HepG2 (cell line): ENCODE measurements around the gene HIF3A.

Source experiments
- FOXA1 ChIP-seq, 2 experiments: fragments of 450-650 bp in 1 of 2; sonication (generic) in 1 of 2; formaldehyde crosslinking in 1 of 2; IDR thresholded peaks; 2 replicates each; pipeline versions ENCODE4 v1.4.0 to v1.6.1; 2016 to 2020; ENCODE audit warnings: missing genetic modification reagents in 1 of 2
- MAFG ChIP-seq: sonication (generic); formaldehyde crosslinking; IDR thresholded peaks from 2 replicates; pipeline ENCODE4 v1.5.1; 2020; ENCODE audit warnings: mild to moderate bottlenecking, missing genetic modification reagents
- NAIF1 ChIP-seq: sonication (generic); formaldehyde crosslinking; IDR thresholded peaks from 2 replicates; pipeline ENCODE4 v1.5.0; 2020; ENCODE audit warnings: mild to moderate bottlenecking, missing genetic modification reagents, borderline replicate concordance
- POLR2A ChIP-seq, 2 experiments: IDR thresholded peaks; 2 replicates each; pipeline ENCODE4 v1.6.1; 2011; ENCODE audit warnings: low read depth in 2 of 2, low read length in 2 of 2, mild to moderate bottlenecking in 1 of 2, moderate library complexity in 1 of 2; ENCODE audit not compliant: insufficient read depth in 1 of 2
- ZBTB1 ChIP-seq: sonication (generic); formaldehyde crosslinking; IDR thresholded peaks from 2 replicates; pipeline ENCODE4 v1.4.0; 2020; ENCODE audit warnings: missing genetic modification reagents, borderline replicate concordance
- ZNF18 ChIP-seq: sonication (generic); formaldehyde crosslinking; IDR thresholded peaks from 2 replicates; pipeline ENCODE4 v1.8.0; 2022; ENCODE audit warnings: mild to moderate bottlenecking, missing genetic modification reagents; ENCODE audit not compliant: insufficient replicate concordance
- ZNF24 ChIP-seq: fragments of 450-650 bp; IDR thresholded peaks from 2 replicates; pipeline ENCODE4 v1.6.1; 2017; ENCODE audit warnings: antibody characterized with exemption, mild to moderate bottlenecking
- ZNF556 ChIP-seq: sonication (generic); formaldehyde crosslinking; IDR thresholded peaks from 2 replicates; pipeline ENCODE4 v1.4.0; 2020; ENCODE audit warnings: mild to moderate bottlenecking, missing genetic modification reagents, borderline replicate concordance
- TF ChIP-seq, protein P1 (sequence below): sonication (generic); formaldehyde crosslinking; IDR thresholded peaks from 2 replicates; pipeline ENCODE4 v1.8.0; 2022; ENCODE audit warnings: missing genetic modification reagents, mild to moderate bottlenecking, inconsistent platforms, borderline replicate concordance
- TF ChIP-seq, protein P2 (sequence below): sonication (generic); formaldehyde crosslinking; IDR thresholded peaks from 2 replicates; pipeline ENCODE4 v1.5.0; 2020; ENCODE audit warnings: mild to moderate bottlenecking, missing genetic modification reagents, moderate library complexity
- TF ChIP-seq, protein P3 (sequence below): sonication (generic); formaldehyde crosslinking; IDR thresholded peaks from 2 replicates; pipeline ENCODE4 v1.5.1; 2020; ENCODE audit warnings: mild to moderate bottlenecking, missing genetic modification reagents
- TF ChIP-seq, protein P4 (sequence below): sonication (generic); formaldehyde crosslinking; IDR thresholded peaks from 2 replicates; pipeline ENCODE4 v1.4.0; 2020; ENCODE audit warnings: mild to moderate bottlenecking, missing genetic modification reagents

DNA sequence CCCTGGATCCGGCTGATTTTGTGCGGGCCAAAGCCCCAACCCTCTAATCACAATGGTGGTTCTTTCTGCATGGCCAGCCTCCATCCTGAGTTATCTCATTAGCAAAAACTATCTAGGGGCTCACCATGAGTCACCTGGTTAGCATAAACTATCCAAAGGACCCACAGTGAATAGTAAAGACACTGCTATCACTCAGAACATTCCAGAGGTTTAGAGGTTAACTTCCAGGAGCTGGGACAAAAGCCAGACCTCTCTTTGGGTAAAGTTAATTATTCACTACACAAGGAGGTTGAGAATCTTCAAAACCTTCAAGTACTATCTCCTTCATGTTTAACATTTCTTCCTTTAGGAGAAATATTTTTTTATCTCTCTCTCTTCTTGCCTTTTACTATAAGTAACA, 31.2 kb downstream of the HIF3A start:
- TF ChIP-seq, protein P1, sequence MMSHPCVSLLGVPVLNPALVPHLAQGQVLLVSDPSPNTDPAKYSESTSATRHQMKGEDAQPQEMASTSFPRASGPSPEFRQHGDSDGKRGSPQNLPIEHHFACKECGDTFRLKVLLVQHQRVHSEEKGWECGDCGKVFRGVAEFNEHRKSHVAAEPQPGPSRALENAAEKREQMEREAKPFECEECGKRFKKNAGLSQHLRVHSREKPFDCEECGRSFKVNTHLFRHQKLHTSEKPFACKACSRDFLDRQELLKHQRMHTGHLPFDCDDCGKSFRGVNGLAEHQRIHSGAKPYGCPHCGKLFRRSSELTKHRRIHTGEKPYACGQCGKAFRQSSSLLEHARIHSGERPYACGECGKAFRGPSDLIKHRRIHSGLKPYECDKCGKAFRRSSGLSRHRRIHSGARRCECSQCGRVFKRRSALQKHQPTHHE = no peak
- TF ChIP-seq, protein P2, sequence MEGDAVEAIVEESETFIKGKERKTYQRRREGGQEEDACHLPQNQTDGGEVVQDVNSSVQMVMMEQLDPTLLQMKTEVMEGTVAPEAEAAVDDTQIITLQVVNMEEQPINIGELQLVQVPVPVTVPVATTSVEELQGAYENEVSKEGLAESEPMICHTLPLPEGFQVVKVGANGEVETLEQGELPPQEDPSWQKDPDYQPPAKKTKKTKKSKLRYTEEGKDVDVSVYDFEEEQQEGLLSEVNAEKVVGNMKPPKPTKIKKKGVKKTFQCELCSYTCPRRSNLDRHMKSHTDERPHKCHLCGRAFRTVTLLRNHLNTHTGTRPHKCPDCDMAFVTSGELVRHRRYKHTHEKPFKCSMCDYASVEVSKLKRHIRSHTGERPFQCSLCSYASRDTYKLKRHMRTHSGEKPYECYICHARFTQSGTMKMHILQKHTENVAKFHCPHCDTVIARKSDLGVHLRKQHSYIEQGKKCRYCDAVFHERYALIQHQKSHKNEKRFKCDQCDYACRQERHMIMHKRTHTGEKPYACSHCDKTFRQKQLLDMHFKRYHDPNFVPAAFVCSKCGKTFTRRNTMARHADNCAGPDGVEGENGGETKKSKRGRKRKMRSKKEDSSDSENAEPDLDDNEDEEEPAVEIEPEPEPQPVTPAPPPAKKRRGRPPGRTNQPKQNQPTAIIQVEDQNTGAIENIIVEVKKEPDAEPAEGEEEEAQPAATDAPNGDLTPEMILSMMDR (CRISPR knock-in tag) = no peak
- TF ChIP-seq NAIF1 (CRISPR knock-in tag) (no peak), FOXA1 (IDR thresholded peaks at IDR 0.05) (no peak), FOXA1 (CRISPR knock-in tag; IDR thresholded peaks at IDR 0.05) (no peak), ZNF556 (no peak), POLR2A (IDR thresholded peaks at IDR 0.05; ENCODE audit: insufficient read depth in 1 of 2, low read depth in 2 of 2, low read length in 2 of 2) (no peak), ZBTB1 (CRISPR knock-in tag) (no peak), MAFG (no peak), ZNF18 (CRISPR knock-in tag) (no peak), ZNF24 (no peak)
- TF ChIP-seq, protein P3, sequence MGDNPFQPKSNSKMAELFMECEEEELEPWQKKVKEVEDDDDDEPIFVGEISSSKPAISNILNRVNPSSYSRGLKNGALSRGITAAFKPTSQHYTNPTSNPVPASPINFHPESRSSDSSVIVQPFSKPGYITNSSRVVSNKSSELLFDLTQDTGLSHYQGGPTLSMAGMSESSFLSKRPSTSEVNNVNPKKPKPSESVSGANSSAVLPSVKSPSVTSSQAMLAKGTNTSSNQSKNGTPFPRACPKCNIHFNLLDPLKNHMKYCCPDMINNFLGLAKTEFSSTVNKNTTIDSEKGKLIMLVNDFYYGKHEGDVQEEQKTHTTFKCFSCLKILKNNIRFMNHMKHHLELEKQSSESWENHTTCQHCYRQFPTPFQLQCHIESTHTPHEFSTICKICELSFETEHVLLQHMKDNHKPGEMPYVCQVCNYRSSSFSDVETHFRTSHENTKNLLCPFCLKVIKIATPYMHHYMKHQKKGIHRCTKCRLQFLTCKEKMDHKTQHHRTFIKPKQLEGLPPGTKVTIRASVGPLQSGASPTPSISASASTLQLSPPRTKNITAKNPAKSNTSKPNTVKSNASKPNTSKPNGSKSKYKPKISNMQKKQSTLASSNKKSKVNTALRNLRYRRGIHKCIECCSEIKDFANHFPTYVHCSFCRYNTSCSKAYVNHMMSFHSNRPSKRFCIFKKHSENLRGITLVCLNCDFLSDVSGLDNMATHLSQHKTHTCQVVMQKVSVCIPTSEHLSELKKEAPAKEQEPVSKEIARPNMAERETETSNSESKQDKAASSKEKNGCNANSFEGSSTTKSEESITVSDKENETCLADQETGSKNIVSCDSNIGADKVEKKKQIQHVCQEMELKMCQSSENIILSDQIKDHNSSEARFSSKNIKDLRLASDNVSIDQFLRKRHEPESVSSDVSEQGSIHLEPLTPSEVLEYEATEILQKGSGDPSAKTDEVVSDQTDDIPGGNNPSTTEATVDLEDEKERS = no peak
- TF ChIP-seq, protein P4, sequence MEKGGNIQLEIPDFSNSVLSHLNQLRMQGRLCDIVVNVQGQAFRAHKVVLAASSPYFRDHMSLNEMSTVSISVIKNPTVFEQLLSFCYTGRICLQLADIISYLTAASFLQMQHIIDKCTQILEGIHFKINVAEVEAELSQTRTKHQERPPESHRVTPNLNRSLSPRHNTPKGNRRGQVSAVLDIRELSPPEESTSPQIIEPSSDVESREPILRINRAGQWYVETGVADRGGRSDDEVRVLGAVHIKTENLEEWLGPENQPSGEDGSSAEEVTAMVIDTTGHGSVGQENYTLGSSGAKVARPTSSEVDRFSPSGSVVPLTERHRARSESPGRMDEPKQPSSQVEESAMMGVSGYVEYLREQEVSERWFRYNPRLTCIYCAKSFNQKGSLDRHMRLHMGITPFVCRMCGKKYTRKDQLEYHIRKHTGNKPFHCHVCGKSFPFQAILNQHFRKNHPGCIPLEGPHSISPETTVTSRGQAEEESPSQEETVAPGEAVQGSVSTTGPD (CRISPR knock-in tag) = no peak
